Activated naive CD8-positive, alpha-beta T cell (primary cell): ENCODE results near the gene CAPN14.

ENCODE experiments used
- H3K27ac Mint-ChIP-seq: one replicate; pipeline ENCODE4 v1.8.0; 2021; ENCODE audit warnings: mixed read lengths
- H3K27me3 Mint-ChIP-seq: one replicate; pipeline ENCODE4 v1.8.0; 2021; ENCODE audit warnings: mixed read lengths
- H3K36me3 Mint-ChIP-seq: one replicate; pipeline ENCODE4 v1.8.0; 2021; ENCODE audit warnings: mixed read lengths
- H3K4me1 Mint-ChIP-seq: one replicate; pipeline ENCODE4 v1.8.0; 2021; ENCODE audit warnings: low read depth, mixed read lengths
- H3K4me3 Mint-ChIP-seq: one replicate; pipeline ENCODE4 v1.8.0; 2021; ENCODE audit warnings: mild to moderate bottlenecking, mixed read lengths
- H3K9me3 Mint-ChIP-seq: one replicate; pipeline ENCODE4 v1.8.0; 2021; ENCODE audit warnings: low read depth, mixed read lengths

The CAPN14 gene

DNA sequence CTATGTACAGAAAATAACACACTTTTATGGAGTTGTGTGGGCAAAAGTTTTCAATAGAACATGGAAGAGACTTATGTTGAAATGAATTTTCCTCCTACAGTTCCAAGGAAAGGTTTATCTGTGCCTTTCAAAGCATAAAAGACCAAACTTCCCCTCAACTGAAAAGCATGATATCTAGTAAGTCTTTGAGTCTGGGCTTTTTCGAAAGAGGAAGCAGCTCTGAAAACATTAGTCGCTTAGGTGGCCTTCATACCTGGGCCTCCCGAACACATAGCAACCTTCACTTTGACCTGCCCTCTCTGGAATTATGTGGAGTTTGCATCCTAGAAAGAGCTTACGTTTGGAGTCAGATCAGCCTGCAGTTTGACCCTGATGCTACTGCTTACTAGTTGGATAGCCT lies 4.8 kb upstream of the CAPN14 start:
- no peak overlapping the region for H3K4me3 Mint-ChIP-seq
- H3K27ac Mint-ChIP-seq, result no peak overlapping the region
- H3K27me3 Mint-ChIP-seq, result peaks cover 7% of the 10 kb centered on the region
- H3K4me1 Mint-ChIP-seq, result no peaks in the 10 kb centered on the region
- no peaks in the 10 kb centered on the region for H3K9me3 Mint-ChIP-seq
- H3K36me3 Mint-ChIP-seq, result peaks cover 2% of the 10 kb centered on the region

- peaks cover 2% of the 10 kb centered on the region for H3K36me3 Mint-ChIP-seq
- peaks cover 7% of the 10 kb centered on the region for H3K27me3 Mint-ChIP-seq
- no peaks in the 10 kb centered on the region for H3K4me1 Mint-ChIP-seq
- H3K27ac Mint-ChIP-seq, result no peak overlapping the region
- no peaks in the 10 kb centered on the region for H3K9me3 Mint-ChIP-seq
- no peak overlapping the region for H3K4me3 Mint-ChIP-seq
These were observed 4.2 kb upstream of the CAPN14 start for GRCh38 chr2:31221544-31221943.

DNA sequence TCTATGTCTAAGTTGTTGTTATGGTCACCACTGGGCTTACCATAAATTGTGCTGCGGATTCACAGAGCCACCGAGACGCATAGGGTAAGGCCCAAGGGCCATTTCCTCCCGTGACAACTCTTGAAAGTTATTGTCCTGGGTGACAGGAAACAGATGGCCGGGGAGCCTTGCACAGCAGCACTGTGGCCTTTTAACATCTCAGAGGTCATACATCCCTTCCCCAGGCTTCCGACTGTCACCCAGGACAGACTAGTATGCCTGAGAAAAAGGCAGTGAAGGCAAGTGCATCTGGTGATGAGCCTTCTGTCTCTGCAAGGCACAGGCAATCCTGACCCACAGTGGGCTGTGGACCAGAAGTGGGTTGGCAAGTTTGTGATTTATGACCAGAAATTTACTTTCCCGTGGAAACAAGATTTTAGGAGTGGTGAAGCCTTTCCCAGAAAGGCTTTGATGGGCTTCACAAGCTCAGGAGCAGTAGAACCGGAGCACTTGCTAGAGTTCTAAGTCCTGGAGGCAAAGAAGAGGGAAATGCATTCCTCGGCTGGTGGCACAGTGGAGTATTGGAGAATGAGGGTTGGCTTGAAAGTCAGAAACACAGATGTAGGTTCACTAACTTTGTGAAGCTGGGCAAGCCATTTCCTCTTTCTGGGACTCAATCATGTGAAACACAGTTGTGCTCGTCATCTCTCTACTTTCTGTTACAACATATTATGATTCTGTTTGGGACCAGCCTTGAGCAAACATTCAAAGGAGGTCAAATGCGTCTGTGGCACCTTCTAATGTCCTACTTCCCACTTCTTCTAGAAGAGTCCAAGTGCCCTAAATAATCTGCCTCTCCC lies 2.0 kb upstream of the CAPN14 start:
- no peak overlapping the region for H3K27ac Mint-ChIP-seq
- no peaks in the 10 kb centered on the region for H3K4me1 Mint-ChIP-seq
- no peak overlapping the region for H3K4me3 Mint-ChIP-seq
- peaks cover 2% of the 10 kb centered on the region for H3K36me3 Mint-ChIP-seq
- H3K27me3 Mint-ChIP-seq, result peaks cover 5% of the 10 kb centered on the region
- H3K9me3 Mint-ChIP-seq, result no peaks in the 10 kb centered on the region

DNA sequence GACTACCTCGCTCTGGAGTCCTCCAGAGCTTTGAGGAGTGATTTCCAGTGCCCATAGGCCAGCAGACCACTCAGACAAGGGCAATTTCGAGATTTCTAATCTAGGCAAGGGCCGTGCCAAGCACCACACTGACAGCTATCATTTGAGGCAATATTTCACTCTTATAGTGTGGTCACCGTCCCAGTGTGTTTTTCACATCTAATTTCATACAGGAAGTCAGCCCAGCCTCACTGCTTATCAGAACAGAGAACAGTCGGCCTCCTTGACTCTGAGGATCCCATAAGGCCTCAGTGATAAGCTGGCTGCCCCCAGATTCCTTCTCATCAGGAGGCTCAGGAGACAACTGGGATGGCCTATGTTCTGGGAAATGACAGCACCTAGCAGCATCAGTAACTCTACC lies 581 bp downstream of the CAPN14 start:
- Mint-ChIP-seq H3K4me3 (no peak overlapping the region), H3K4me1 (peaks cover 5% of the 10 kb centered on the region), H3K27me3 (peaks cover 5% of the 10 kb centered on the region), H3K27ac (no peak overlapping the region), H3K36me3 (no peaks in the 10 kb centered on the region), H3K9me3 (no peaks in the 10 kb centered on the region)

DNA sequence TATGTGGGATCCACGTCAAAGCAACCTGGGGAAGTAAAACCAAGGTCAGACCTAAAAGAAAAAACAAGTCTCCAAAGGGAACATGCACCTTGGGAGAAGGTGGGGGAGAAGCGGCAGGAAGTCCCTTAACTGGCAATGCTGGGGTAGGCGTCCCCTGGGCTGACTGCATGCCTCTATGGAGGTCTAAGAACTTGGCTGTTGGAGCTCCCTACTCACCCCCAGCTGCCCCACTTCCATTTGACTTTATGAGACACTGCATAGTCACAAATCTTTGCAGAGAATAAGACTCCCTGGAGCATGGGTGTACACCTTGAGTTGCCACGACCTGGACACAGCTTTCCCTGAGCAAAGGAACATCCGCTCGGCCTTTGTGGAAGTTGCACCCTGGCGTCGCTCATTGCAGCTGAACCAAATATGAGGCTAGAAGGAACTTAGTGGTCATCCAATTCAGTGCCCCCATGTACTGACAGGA lies 2.8 kb downstream of the CAPN14 start:
- peaks cover 3% of the 10 kb centered on the region for H3K27me3 Mint-ChIP-seq
- no peak overlapping the region for H3K27ac Mint-ChIP-seq
- peaks cover 5% of the 10 kb centered on the region for H3K4me1 Mint-ChIP-seq
- H3K9me3 Mint-ChIP-seq, result no peaks in the 10 kb centered on the region
- no peaks in the 10 kb centered on the region for H3K36me3 Mint-ChIP-seq
- no peak overlapping the region for H3K4me3 Mint-ChIP-seq

DNA sequence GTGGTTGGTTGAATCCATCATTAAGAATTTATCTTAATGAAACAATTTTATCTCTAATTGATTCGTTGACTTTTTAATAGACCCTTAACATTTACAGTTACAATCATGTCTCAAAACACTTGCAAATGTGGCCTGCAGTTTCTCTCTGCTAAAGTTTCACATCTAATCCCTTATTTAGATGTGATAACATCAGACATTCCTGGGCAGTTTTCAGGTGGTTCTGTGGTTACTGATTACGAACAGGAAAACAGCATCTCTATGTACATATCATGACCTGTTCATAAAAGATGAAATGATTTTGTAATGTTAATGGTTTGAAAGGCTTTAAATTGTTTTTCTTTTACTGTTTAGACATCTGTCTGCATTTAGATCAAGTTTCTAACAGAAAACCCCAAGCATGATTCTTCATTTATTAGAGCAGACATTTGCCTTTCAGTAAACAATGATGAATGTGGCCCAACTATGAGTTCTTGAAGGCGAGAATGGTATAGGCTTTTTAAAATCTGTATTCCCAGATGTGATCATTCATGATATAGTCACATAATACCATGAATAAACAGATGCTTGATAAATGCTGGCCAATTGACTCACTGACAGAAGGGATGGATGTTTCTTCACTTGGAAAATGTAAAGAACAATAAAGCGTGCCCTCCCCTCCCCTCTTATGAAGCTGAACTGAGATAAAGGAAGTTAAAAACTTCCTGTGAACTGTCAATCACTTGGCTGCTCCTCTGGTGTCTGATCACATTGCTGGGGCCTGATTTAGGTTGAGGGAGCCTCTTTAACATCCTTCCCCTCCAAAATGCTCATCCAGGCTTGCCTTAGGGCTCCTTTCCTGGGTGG lies 3.5 kb downstream of the CAPN14 start:
- Mint-ChIP-seq H3K4me1 (peaks cover 5% of the 10 kb centered on the region), H3K27me3 (peaks cover 1% of the 10 kb centered on the region), H3K9me3 (no peaks in the 10 kb centered on the region), H3K4me3 (no peak overlapping the region), H3K27ac (no peak overlapping the region), H3K36me3 (no peaks in the 10 kb centered on the region)

DNA sequence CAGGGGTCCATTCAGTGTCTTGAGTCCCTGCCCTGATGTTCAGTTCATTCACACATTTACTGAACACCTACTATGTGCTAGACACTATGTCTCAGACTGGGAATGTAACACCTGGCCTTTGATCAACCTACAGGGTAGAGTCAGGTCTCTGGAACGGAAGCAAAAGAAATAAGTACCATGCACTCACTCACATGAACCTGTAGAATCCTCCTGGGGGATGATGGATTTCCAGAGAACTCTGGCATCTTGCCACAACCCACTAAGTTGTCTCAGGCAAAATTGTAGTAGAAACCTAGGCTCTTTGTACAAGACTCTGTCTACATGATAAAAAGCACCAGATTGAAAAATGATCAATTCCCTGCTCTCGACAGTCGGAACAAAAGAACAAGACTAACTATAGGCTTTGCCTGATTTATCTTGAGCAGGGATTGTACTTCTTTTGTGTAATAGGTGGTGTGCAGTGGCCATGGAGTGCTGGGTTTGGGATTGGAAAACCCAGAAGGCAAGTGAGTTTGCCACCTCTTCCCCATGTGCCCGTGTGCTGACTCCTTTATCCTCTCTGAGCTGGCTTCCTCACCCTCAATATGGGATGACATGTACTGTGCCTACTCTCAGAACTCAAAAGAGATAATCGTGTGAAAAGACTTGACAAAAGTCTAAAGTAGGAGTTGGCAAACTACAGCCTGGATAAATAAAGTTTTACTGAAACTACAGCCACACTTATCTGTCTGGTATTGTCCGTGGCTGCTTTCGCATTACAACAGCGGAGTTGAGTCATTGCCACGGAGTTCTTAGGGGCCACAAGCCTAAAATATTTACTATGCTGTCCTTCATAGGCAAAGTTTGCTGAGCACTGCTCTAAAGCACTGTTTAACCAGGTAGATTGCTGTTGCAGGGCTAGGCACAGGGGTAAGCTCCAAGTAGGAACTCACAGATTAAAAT lies 4.4 kb downstream of the CAPN14 start:
- Mint-ChIP-seq H3K36me3 (no peaks in the 10 kb centered on the region), H3K4me1 (peaks cover 5% of the 10 kb centered on the region), H3K9me3 (no peaks in the 10 kb centered on the region), H3K27me3 (peaks cover 1% of the 10 kb centered on the region), H3K4me3 (no peak overlapping the region), H3K27ac (no peak overlapping the region)

GRCh38 chr2:31208240-31208639 lies 9.1 kb downstream of the CAPN14 start:
- Mint-ChIP-seq H3K27me3 (peaks cover 2% of the 10 kb centered on the region), H3K36me3 (no peaks in the 10 kb centered on the region), H3K27ac (no peak overlapping the region), H3K4me1 (no peaks in the 10 kb centered on the region), H3K4me3 (no peak overlapping the region), H3K9me3 (no peaks in the 10 kb centered on the region)

DNA sequence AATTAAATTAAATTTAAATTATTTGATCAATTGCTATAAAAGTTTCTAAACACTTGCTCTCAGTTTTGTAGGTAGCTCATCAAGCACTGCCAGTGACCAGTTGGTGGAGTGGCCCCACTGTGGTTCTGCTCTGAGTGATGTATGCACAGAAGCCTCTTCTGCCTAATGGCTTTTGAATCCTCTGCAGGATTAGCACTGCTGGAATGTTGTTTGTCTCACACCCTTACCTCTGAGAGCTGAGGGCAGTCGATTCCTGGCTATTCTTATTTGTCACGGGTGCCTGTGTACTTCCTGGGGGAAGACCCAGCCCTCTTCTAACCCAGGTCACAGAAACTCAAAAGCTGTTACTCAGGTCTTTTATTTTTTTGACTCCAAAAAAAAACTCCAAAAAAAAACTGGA lies 9.5 kb downstream of the CAPN14 start:
- H3K27ac Mint-ChIP-seq, result no peak overlapping the region

DNA sequence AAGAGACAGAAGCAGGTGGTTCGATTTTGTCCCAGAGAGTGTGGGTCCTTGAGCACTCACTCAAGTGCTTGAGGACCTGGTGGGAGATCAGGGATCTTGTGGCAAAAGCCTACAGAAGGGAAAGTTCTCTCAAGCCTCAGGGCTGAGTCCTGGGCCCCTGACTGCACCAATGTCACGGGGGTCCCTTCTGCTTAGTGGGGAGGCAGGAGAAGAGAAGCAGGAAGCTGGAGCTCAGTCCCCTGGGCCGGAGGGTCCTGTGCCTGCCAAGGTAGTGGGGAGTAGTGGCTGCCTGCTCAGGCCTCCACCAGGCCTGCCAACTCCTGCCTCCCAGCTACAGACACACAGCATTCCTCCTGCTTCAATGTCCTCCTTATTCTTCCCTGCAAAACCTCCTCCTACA lies 11.7 kb downstream of the CAPN14 start:
- no peaks in the 10 kb centered on the region for H3K9me3 Mint-ChIP-seq
- no peak overlapping the region for H3K4me3 Mint-ChIP-seq
- H3K27ac Mint-ChIP-seq, result no peak overlapping the region

More for the DNA sequence above, 9.5 kb downstream of the CAPN14 start:
- Mint-ChIP-seq H3K4me1 (no peaks in the 10 kb centered on the region), H3K27me3 (peaks cover 2% of the 10 kb centered on the region), H3K36me3 (no peaks in the 10 kb centered on the region), H3K4me3 (no peak overlapping the region), H3K9me3 (no peaks in the 10 kb centered on the region)

GRCh38 chr2:31205186-31205585 lies 12.1 kb downstream of the CAPN14 start:
- Mint-ChIP-seq H3K27ac (no peak overlapping the region), H3K36me3 (no peaks in the 10 kb centered on the region), H3K27me3 (peaks cover 2% of the 10 kb centered on the region), H3K4me3 (no peak overlapping the region), H3K9me3 (no peaks in the 10 kb centered on the region), H3K4me1 (no peaks in the 10 kb centered on the region)

More for the DNA sequence above, 11.7 kb downstream of the CAPN14 start:
- no peaks in the 10 kb centered on the region for H3K4me1 Mint-ChIP-seq
- H3K36me3 Mint-ChIP-seq, result no peaks in the 10 kb centered on the region
- peaks cover 2% of the 10 kb centered on the region for H3K27me3 Mint-ChIP-seq

DNA sequence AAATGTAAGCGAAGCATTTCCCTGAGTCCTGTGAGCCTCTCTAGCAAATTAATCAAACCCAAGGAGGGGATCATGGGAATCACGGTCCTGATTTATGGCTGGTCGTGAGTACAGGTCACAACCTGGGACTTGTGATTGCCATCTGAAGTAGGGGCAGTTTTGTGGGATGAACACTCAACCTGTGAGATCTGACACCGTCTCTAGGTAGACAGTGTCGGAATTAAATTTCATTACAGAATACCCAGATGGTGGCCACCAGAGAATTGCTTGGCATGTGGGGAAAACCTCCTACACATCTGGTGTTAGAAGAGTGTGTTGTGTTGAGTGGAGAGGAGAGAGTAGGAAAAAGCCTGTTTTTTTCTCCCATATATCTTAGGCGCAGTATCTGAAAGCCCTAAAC lies 12.5 kb downstream of the CAPN14 start:
- Mint-ChIP-seq H3K4me3 (no peak overlapping the region), H3K4me1 (no peaks in the 10 kb centered on the region), H3K36me3 (no peaks in the 10 kb centered on the region), H3K27ac (no peak overlapping the region), H3K27me3 (peaks cover 2% of the 10 kb centered on the region), H3K9me3 (no peaks in the 10 kb centered on the region)

- no peaks in the 10 kb centered on the region for H3K36me3 Mint-ChIP-seq
- H3K27me3 Mint-ChIP-seq, result peaks cover 2% of the 10 kb centered on the region
- H3K4me1 Mint-ChIP-seq, result no peaks in the 10 kb centered on the region
- no peak overlapping the region for H3K4me3 Mint-ChIP-seq
- H3K27ac Mint-ChIP-seq, result no peak overlapping the region
- no peaks in the 10 kb centered on the region for H3K9me3 Mint-ChIP-seq
These were observed 13.4 kb downstream of the CAPN14 start for GRCh38 chr2:31203916-31204315.

DNA sequence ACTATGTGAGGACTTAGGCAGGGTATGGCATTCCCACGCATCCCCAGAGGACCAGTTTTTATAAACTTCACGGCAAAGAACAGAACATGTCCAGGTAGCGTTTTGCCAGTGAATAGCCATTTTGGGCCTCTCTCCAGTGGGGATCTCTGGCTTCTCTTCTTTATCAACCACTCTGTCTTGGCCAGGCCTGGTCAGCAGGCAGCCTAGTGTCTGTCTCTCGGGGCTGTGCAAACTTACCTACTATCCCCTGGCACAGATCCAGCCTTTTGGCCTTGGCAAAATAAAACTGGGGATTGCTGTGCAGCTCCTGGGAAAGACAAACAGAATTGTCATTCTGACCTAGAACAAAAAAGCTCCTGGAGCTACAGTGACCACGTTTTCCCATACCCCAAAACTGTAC lies 14.5 kb downstream of the CAPN14 start:
- no peaks in the 10 kb centered on the region for H3K36me3 Mint-ChIP-seq
- H3K4me3 Mint-ChIP-seq, result no peak overlapping the region
- no peaks in the 10 kb centered on the region for H3K4me1 Mint-ChIP-seq
- H3K27me3 Mint-ChIP-seq, result peaks cover 2% of the 10 kb centered on the region
- no peaks in the 10 kb centered on the region for H3K9me3 Mint-ChIP-seq
- H3K27ac Mint-ChIP-seq, result no peak overlapping the region
